ENCODE results near the gene CCNI2. TPM values are rescaled to one million over a fixed set of nuclear protein-coding genes. Genes with fewer than 3 reads are reported as not detected.
A peak's percentile ranks its signal among the peaks of the same experiment; 100 is the strongest.

CCNI2 gene
- total RNA-seq, 1 donor from 2014 or later: 7.6 TPM

- Mint-ChIP-seq H3K27ac (no peak overlapping the region), H3K4me3 (ENCODE audit: low read depth) (no peak overlapping the region), H3K9me3 (no peaks in the 10 kb centered on the region), H3K36me3 (ENCODE audit: low read depth) (peaks cover 2% of the 10 kb centered on the region), H3K4me1 (ENCODE audit: low read depth) (peaks cover 13% of the 10 kb centered on the region), H3K27me3 (ENCODE audit: low read depth) (peaks cover 33% of the 10 kb centered on the region)
- DNase-seq (ENCODE audit: low spot score): no peak
- intact Hi-C loops (cut with micrococcal nuclease): no loop called here
Observed at GRCh38 chr5:132773601-132774355, 26.6 kb downstream of the CCNI2 start.

GRCh38 chr5:132774406-132774805 lies 27.2 kb downstream of the CCNI2 start:
- no peak overlapping the region for H3K4me3 Mint-ChIP-seq (ENCODE audit: low read depth)
- H3K27me3 Mint-ChIP-seq (ENCODE audit: low read depth): peaks cover 40% of the 10 kb centered on the region
- H3K9me3 Mint-ChIP-seq: no peaks in the 10 kb centered on the region
- intact Hi-C loops (cut with micrococcal nuclease): no loop called here
- peaks cover 14% of the 10 kb centered on the region for H3K4me1 Mint-ChIP-seq (ENCODE audit: low read depth)
- no peak overlapping the region for H3K27ac Mint-ChIP-seq
- no peak for DNase-seq (ENCODE audit: low spot score)
- peaks cover 2% of the 10 kb centered on the region for H3K36me3 Mint-ChIP-seq (ENCODE audit: low read depth)

GRCh38 chr5:132774896-132775295 lies 27.7 kb downstream of the CCNI2 start:
- Mint-ChIP-seq H3K27ac (no peak overlapping the region), H3K4me1 (ENCODE audit: low read depth) (peaks cover 17% of the 10 kb centered on the region), H3K4me3 (ENCODE audit: low read depth) (no peak overlapping the region), H3K27me3 (ENCODE audit: low read depth) (peaks cover 43% of the 10 kb centered on the region), H3K36me3 (ENCODE audit: low read depth) (peaks cover 2% of the 10 kb centered on the region), H3K9me3 (no peaks in the 10 kb centered on the region)
- intact Hi-C loops (cut with micrococcal nuclease): no loop called here
- no peak for DNase-seq (ENCODE audit: low spot score)

- intact Hi-C loops (cut with micrococcal nuclease): no loop called here
- Mint-ChIP-seq H3K36me3 (ENCODE audit: low read depth) (peaks cover 2% of the 10 kb centered on the region), H3K27me3 (ENCODE audit: low read depth) (peaks cover 48% of the 10 kb centered on the region), H3K9me3 (no peaks in the 10 kb centered on the region), H3K4me1 (ENCODE audit: low read depth) (peaks cover 21% of the 10 kb centered on the region), H3K27ac (no peak overlapping the region), H3K4me3 (ENCODE audit: low read depth) (peak overlapping the region; percentile 43)
- no peak for DNase-seq (ENCODE audit: low spot score)
Observed at GRCh38 chr5:132775476-132775961, 28.3 kb downstream of the CCNI2 start.

GRCh38 chr5:132776131-132776937 lies 29.1 kb downstream of the CCNI2 start:
- H3K4me3 Mint-ChIP-seq (ENCODE audit: low read depth): peak overlapping the region; percentile 61
- intact Hi-C loops (cut with micrococcal nuclease): loop anchor here (2.0 kb wide), 1 partner anchor 22 kb away; no protein-coding TSS in a partner anchor
- H3K27me3 Mint-ChIP-seq (ENCODE audit: low read depth): peaks cover 55% of the 10 kb centered on the region
- H3K4me1 Mint-ChIP-seq (ENCODE audit: low read depth): peaks cover 25% of the 10 kb centered on the region
- no peak for DNase-seq (ENCODE audit: low spot score)
- no peak overlapping the region for H3K27ac Mint-ChIP-seq
- peaks cover 2% of the 10 kb centered on the region for H3K36me3 Mint-ChIP-seq (ENCODE audit: low read depth)
- no peaks in the 10 kb centered on the region for H3K9me3 Mint-ChIP-seq

GRCh38 chr5:132776938-132777208 lies 29.6 kb downstream of the CCNI2 start:
- Mint-ChIP-seq H3K9me3 (no peaks in the 10 kb centered on the region), H3K4me3 (ENCODE audit: low read depth) (no peak overlapping the region), H3K27me3 (ENCODE audit: low read depth) (peaks cover 60% of the 10 kb centered on the region), H3K27ac (no peak overlapping the region), H3K36me3 (ENCODE audit: low read depth) (peaks cover 2% of the 10 kb centered on the region), H3K4me1 (ENCODE audit: low read depth) (peaks cover 26% of the 10 kb centered on the region)
- DNase-seq (ENCODE audit: low spot score): no peak
- intact Hi-C loops (cut with micrococcal nuclease): loop anchor here (2.0 kb wide), 1 partner anchor 22 kb away; no protein-coding TSS in a partner anchor

- H3K27me3 Mint-ChIP-seq (ENCODE audit: low read depth): peaks cover 65% of the 10 kb centered on the region
- H3K4me3 Mint-ChIP-seq (ENCODE audit: low read depth): peak within 1 kb of the TSS; percentile 82
- intact Hi-C loops (cut with micrococcal nuclease): loop anchor here (2.0 kb wide), 1 partner anchor 23 kb away; no protein-coding TSS in a partner anchor
- peak; percentile 46 for DNase-seq (ENCODE audit: low spot score)
- peaks cover 2% of the 10 kb centered on the region for H3K36me3 Mint-ChIP-seq (ENCODE audit: low read depth)
- H3K27ac Mint-ChIP-seq: peak within 1 kb of the TSS; percentile 76
- H3K4me1 Mint-ChIP-seq (ENCODE audit: low read depth): peaks cover 29% of the 10 kb centered on the region
- H3K9me3 Mint-ChIP-seq: no peaks in the 10 kb centered on the region
Observed at GRCh38 chr5:132777209-132778069, 30.2 kb downstream of the CCNI2 start, which contains the start of gene SEPTIN8. SEPTIN8 (minus strand) TSS chr5:132777239; CDS start chr5:132777137, 102 bp downstream.

GRCh38 chr5:132778129-132778528 lies 30.9 kb downstream of the CCNI2 start:
- H3K4me3 Mint-ChIP-seq (ENCODE audit: low read depth): peak overlapping the region; percentile 82
- H3K4me1 Mint-ChIP-seq (ENCODE audit: low read depth): peaks cover 29% of the 10 kb centered on the region
- peaks cover 69% of the 10 kb centered on the region for H3K27me3 Mint-ChIP-seq (ENCODE audit: low read depth)
- peak overlapping the region; percentile 76 for H3K27ac Mint-ChIP-seq
- H3K36me3 Mint-ChIP-seq (ENCODE audit: low read depth): peaks cover 2% of the 10 kb centered on the region
- H3K9me3 Mint-ChIP-seq: no peaks in the 10 kb centered on the region
- intact Hi-C loops (cut with micrococcal nuclease): no loop called here
- DNase-seq (ENCODE audit: low spot score): no peak

GRCh38 chr5:132778856-132779255 lies 31.6 kb downstream of the CCNI2 start:
- H3K36me3 Mint-ChIP-seq (ENCODE audit: low read depth): peaks cover 2% of the 10 kb centered on the region
- H3K9me3 Mint-ChIP-seq: no peaks in the 10 kb centered on the region
- peaks cover 69% of the 10 kb centered on the region for H3K27me3 Mint-ChIP-seq (ENCODE audit: low read depth)
- peak overlapping the region; percentile 49 for H3K4me3 Mint-ChIP-seq (ENCODE audit: low read depth)
- no peak for DNase-seq (ENCODE audit: low spot score)
- H3K4me1 Mint-ChIP-seq (ENCODE audit: low read depth): peaks cover 29% of the 10 kb centered on the region
- no peak overlapping the region for H3K27ac Mint-ChIP-seq
- intact Hi-C loops (cut with micrococcal nuclease): no loop called here

GRCh38 chr5:132779961-132780360 lies 32.7 kb downstream of the CCNI2 start:
- Mint-ChIP-seq H3K27me3 (ENCODE audit: low read depth) (peaks cover 60% of the 10 kb centered on the region), H3K27ac (no peak overlapping the region), H3K4me3 (ENCODE audit: low read depth) (no peak overlapping the region), H3K36me3 (ENCODE audit: low read depth) (peaks cover 2% of the 10 kb centered on the region), H3K9me3 (no peaks in the 10 kb centered on the region), H3K4me1 (ENCODE audit: low read depth) (peaks cover 29% of the 10 kb centered on the region)
- intact Hi-C loops (cut with micrococcal nuclease): no loop called here
- no peak for DNase-seq (ENCODE audit: low spot score)

- H3K4me1 Mint-ChIP-seq (ENCODE audit: low read depth): peaks cover 27% of the 10 kb centered on the region
- H3K4me3 Mint-ChIP-seq (ENCODE audit: low read depth): no peak overlapping the region
- DNase-seq (ENCODE audit: low spot score): no peak
- H3K27ac Mint-ChIP-seq: no peak overlapping the region
- intact Hi-C loops (cut with micrococcal nuclease): no loop called here
- H3K36me3 Mint-ChIP-seq (ENCODE audit: low read depth): peaks cover 2% of the 10 kb centered on the region
- H3K27me3 Mint-ChIP-seq (ENCODE audit: low read depth): peaks cover 60% of the 10 kb centered on the region
- H3K9me3 Mint-ChIP-seq: no peaks in the 10 kb centered on the region
Observed at GRCh38 chr5:132780577-132780976, 33.4 kb downstream of the CCNI2 start.

GRCh38 chr5:132781029-132781428 lies 33.8 kb downstream of the CCNI2 start:
- Mint-ChIP-seq H3K27ac (no peak overlapping the region), H3K4me3 (ENCODE audit: low read depth) (no peak overlapping the region), H3K4me1 (ENCODE audit: low read depth) (peaks cover 26% of the 10 kb centered on the region), H3K9me3 (no peaks in the 10 kb centered on the region), H3K27me3 (ENCODE audit: low read depth) (peaks cover 61% of the 10 kb centered on the region), H3K36me3 (ENCODE audit: low read depth) (peaks cover 2% of the 10 kb centered on the region)
- no peak for DNase-seq (ENCODE audit: low spot score)
- intact Hi-C loops (cut with micrococcal nuclease): no loop called here
